HK-2 (cell line): ENCODE results near the gene SLC10A4.
"Not testable (repeated sequence)": the region's sequence is repeated elsewhere in the genome, so short reads cannot be mapped to it uniquely, and the experiment has no call there.

Experiments used
- DNase-seq: peaks from one replicate; pipeline ENCODE4 v3.0.0-alpha.2; 2018; ENCODE audit not compliant: unreplicated experiment

The SLC10A4 gene

GRCh38 chr4:48483006-48483776 lies at the start of gene SLC10A4:
SLC10A4 (plus strand) TSS chr4:48483343; CDS start chr4:48483562, 219 bp downstream.
- no peak for DNase-seq

- no peak for DNase-seq
Measured at GRCh38 chr4:48436318-48436717, 46.8 kb upstream of the SLC10A4 start.

GRCh38 chr4:48439988-48440387 lies 43.2 kb upstream of the SLC10A4 start:
- DNase-seq, result no peak

- DNase-seq, result not testable (repeated sequence)
Measured at GRCh38 chr4:48440914-48441313, 42.2 kb upstream of the SLC10A4 start.

- no peak for DNase-seq
Measured at GRCh38 chr4:48445704-48446103, 37.4 kb upstream of the SLC10A4 start.

- no peak for DNase-seq
Measured at GRCh38 chr4:48446642-48447041, 36.5 kb upstream of the SLC10A4 start.

- DNase-seq, result no peak
Measured at GRCh38 chr4:48449151-48449550, 34.0 kb upstream of the SLC10A4 start.

- DNase-seq, result no peak
Measured at GRCh38 chr4:48450740-48451139, 32.4 kb upstream of the SLC10A4 start.

GRCh38 chr4:48451656-48452055 lies 31.5 kb upstream of the SLC10A4 start:
- not testable (repeated sequence) for DNase-seq

- no peak for DNase-seq
Measured at GRCh38 chr4:48454591-48454990, 28.6 kb upstream of the SLC10A4 start.

GRCh38 chr4:48461000-48461399 lies 22.1 kb upstream of the SLC10A4 start:
- DNase-seq, result no peak

- no peak for DNase-seq
Measured at GRCh38 chr4:48462363-48462762, 20.8 kb upstream of the SLC10A4 start.

GRCh38 chr4:48467442-48467841 lies 15.7 kb upstream of the SLC10A4 start:
- DNase-seq, result no peak

GRCh38 chr4:48467891-48468290 lies 15.3 kb upstream of the SLC10A4 start:
- no peak for DNase-seq

GRCh38 chr4:48470137-48470536 lies 13.0 kb upstream of the SLC10A4 start:
- DNase-seq, result no peak

- DNase-seq, result no peak
Measured at GRCh38 chr4:48470570-48470969, 12.6 kb upstream of the SLC10A4 start.

GRCh38 chr4:48472794-48473193 lies 10.3 kb upstream of the SLC10A4 start:
- DNase-seq, result no peak

- DNase-seq, result no peak
Measured at GRCh38 chr4:48475770-48476169, 7.4 kb upstream of the SLC10A4 start.

- DNase-seq, result no peak
Measured at GRCh38 chr4:48478273-48478672, 4.9 kb upstream of the SLC10A4 start.

- DNase-seq, result no peak
Measured at GRCh38 chr4:48481581-48481980, 1.6 kb upstream of the SLC10A4 start.

- no peak for DNase-seq
Measured at GRCh38 chr4:48483777-48484493, 792 bp downstream of the SLC10A4 start.

GRCh38 chr4:48484494-48485168 lies 1.5 kb downstream of the SLC10A4 start:
- no peak for DNase-seq

- DNase-seq, result no peak
Measured at GRCh38 chr4:48489683-48490011, 6.5 kb downstream of the SLC10A4 start.
